ENCODE results near the gene TCEAL2.

DNA sequence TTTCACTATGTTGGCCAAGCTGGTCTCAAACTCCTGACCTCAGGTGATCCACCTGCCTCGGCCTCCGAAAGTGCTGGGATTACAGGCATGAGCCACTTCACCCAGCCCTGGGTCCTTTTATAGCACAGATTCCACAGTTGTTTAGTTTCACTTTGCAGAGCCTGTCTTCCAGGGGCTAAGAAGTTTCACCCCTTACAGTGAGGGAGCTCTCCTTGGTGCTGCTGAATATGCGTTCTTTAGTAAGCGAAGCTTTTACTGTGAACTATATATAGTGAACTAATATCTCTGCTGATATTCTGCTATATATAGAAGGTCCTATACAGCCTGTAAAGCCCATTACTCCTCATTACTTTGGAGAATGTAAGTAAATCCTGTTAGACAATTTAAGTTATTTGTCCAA, 12.6 kb downstream of the TCEAL2 start:
- TF ChIP-seq, protein P1, sequence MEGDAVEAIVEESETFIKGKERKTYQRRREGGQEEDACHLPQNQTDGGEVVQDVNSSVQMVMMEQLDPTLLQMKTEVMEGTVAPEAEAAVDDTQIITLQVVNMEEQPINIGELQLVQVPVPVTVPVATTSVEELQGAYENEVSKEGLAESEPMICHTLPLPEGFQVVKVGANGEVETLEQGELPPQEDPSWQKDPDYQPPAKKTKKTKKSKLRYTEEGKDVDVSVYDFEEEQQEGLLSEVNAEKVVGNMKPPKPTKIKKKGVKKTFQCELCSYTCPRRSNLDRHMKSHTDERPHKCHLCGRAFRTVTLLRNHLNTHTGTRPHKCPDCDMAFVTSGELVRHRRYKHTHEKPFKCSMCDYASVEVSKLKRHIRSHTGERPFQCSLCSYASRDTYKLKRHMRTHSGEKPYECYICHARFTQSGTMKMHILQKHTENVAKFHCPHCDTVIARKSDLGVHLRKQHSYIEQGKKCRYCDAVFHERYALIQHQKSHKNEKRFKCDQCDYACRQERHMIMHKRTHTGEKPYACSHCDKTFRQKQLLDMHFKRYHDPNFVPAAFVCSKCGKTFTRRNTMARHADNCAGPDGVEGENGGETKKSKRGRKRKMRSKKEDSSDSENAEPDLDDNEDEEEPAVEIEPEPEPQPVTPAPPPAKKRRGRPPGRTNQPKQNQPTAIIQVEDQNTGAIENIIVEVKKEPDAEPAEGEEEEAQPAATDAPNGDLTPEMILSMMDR (IDR thresholded peaks at IDR 0.05; ENCODE audit: poor library complexity, severe bottlenecking), result no peak
- TF ChIP-seq, protein P2, sequence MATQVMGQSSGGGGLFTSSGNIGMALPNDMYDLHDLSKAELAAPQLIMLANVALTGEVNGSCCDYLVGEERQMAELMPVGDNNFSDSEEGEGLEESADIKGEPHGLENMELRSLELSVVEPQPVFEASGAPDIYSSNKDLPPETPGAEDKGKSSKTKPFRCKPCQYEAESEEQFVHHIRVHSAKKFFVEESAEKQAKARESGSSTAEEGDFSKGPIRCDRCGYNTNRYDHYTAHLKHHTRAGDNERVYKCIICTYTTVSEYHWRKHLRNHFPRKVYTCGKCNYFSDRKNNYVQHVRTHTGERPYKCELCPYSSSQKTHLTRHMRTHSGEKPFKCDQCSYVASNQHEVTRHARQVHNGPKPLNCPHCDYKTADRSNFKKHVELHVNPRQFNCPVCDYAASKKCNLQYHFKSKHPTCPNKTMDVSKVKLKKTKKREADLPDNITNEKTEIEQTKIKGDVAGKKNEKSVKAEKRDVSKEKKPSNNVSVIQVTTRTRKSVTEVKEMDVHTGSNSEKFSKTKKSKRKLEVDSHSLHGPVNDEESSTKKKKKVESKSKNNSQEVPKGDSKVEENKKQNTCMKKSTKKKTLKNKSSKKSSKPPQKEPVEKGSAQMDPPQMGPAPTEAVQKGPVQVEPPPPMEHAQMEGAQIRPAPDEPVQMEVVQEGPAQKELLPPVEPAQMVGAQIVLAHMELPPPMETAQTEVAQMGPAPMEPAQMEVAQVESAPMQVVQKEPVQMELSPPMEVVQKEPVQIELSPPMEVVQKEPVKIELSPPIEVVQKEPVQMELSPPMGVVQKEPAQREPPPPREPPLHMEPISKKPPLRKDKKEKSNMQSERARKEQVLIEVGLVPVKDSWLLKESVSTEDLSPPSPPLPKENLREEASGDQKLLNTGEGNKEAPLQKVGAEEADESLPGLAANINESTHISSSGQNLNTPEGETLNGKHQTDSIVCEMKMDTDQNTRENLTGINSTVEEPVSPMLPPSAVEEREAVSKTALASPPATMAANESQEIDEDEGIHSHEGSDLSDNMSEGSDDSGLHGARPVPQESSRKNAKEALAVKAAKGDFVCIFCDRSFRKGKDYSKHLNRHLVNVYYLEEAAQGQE (IDR thresholded peaks at IDR 0.05; ENCODE audit: borderline replicate concordance), result no peak
- no peak for TF ChIP-seq POLR2AphosphoS5 (IDR thresholded peaks at IDR 0.05)
- TF ChIP-seq EP300 (conservative IDR thresholded peaks at IDR 0.05; ENCODE audit: poor library complexity, severe bottlenecking), result no peak
